NB4 (cell line): ENCODE results near the gene GM2A.

Experiments
- DNase-seq: peaks from one replicate; pipeline ENCODE4 v3.0.0; 2010; ENCODE audit warnings: low read depth
- H3K4me3 ChIP-seq: one replicate; pipeline ENCODE4 v1.5.1; 2011; ENCODE audit warnings: mild to moderate bottlenecking, low read depth, low read length, moderate library complexity
- CTCF ChIP-seq: IDR thresholded peaks from one replicate; pipeline ENCODE4 v1.5.1; 2012; ENCODE audit warnings: low read depth, low read length
- MAX ChIP-seq: IDR thresholded peaks from 2 replicates; pipeline ENCODE4 v1.6.1; 2011; ENCODE audit warnings: low read depth, low read length
- MYC ChIP-seq: IDR thresholded peaks from 2 replicates; pipeline ENCODE4 v1.6.1; 2011; ENCODE audit warnings: low read depth, low read length
- POLR2A ChIP-seq: IDR thresholded peaks from 2 replicates; pipeline ENCODE4 v1.6.1; 2011; ENCODE audit warnings: mild to moderate bottlenecking; ENCODE audit not compliant: insufficient read length; ENCODE audit errors: extremely low read depth

The GM2A gene

GRCh38 chr5:151219789-151220188 lies 33.2 kb upstream of the GM2A start:
- DNase-seq, result no peak
- no peak overlapping the region for H3K4me3 ChIP-seq
- TF ChIP-seq CTCF, result peak; percentile 25
- no peak for TF ChIP-seq MYC

- H3K4me3 ChIP-seq, result no peak overlapping the region
- no peak for DNase-seq
- TF ChIP-seq CTCF, result no peak
- TF ChIP-seq MYC, result no peak
- no peak for TF ChIP-seq POLR2A
- TF ChIP-seq MAX, result no peak
Measured at GRCh38 chr5:151221574-151221973, 31.4 kb upstream of the GM2A start.

GRCh38 chr5:151222054-151222789 lies 30.8 kb upstream of the GM2A start:
- DNase-seq, result no peak
- no peak for TF ChIP-seq POLR2A
- peak overlapping the region; percentile 73 for H3K4me3 ChIP-seq

- peak overlapping the region; percentile 73 for H3K4me3 ChIP-seq
- peak; percentile 85 for DNase-seq
- TF ChIP-seq MAX (no peak), POLR2A (no peak), MYC (no peak), CTCF (no peak)
Measured at GRCh38 chr5:151222790-151223446, 30.1 kb upstream of the GM2A start.

- DNase-seq, result peak; percentile 81
- TF ChIP-seq MAX (no peak), CTCF (peak; percentile 11)
- peak within 1 kb of the TSS; percentile 73 for H3K4me3 ChIP-seq
Measured at GRCh38 chr5:151223447-151224264, 29.3 kb upstream of the GM2A start, which contains the start of gene CCDC69. Gene CCDC69 (minus strand): TSS chr5:151224092. CDS start chr5:151223970, 122 bp downstream.

GRCh38 chr5:151224372-151224771 lies 28.6 kb upstream of the GM2A start:
- TF ChIP-seq MAX (peak; percentile 15; the same call in 1 of the 2 replicates), CTCF (no peak)
- no peak for DNase-seq
- peak overlapping the region; percentile 42 for H3K4me3 ChIP-seq
